ENCODE results near the gene AHSA1.

AHSA1 gene

GRCh38 chr14:77478796-77479195 lies 20.9 kb downstream of the AHSA1 start:
- H3K9ac ChIP-seq (ENCODE audit: low read length) = no peak overlapping the region
- no peaks in the 10 kb centered on the region for H3K27me3 ChIP-seq (ENCODE audit: low read depth, low read length)
- H3K36me3 ChIP-seq (replicated peaks; ENCODE audit: low read depth, low read length) = no peaks in the 10 kb centered on the region
- no peaks in the 10 kb centered on the region for H3K9me3 ChIP-seq (ENCODE audit: insufficient read depth, low read length)
- H2AFZ ChIP-seq (ENCODE audit: low read depth, low read length) = no peak overlapping the region
- no peak overlapping the region for H3K4me3 ChIP-seq (ENCODE audit: low read length)
- TF ChIP-seq CTCF (IDR thresholded peaks at IDR 0.05; ENCODE audit: low read depth, low read length) = no peak
- no peak for TF ChIP-seq EZH2phosphoT487 (IDR thresholded peaks at IDR 0.05; ENCODE audit: low read depth)
- H4K20me1 ChIP-seq (ENCODE audit: insufficient read depth, low read length) = no peaks in the 10 kb centered on the region
- H3K79me2 ChIP-seq (ENCODE audit: low read length) = no peaks in the 10 kb centered on the region
- no peak overlapping the region for H3K27ac ChIP-seq (ENCODE audit: low read length)
- peak overlapping the region; percentile 52 for H3K4me2 ChIP-seq (ENCODE audit: low read length)
- peaks cover 11% of the 10 kb centered on the region for H3K4me1 ChIP-seq (ENCODE audit: low read length)

- no peak overlapping the region for H3K27ac ChIP-seq (ENCODE audit: low read length)
- H2AFZ ChIP-seq (ENCODE audit: low read depth, low read length) = no peak overlapping the region
- no peaks in the 10 kb centered on the region for H3K79me2 ChIP-seq (ENCODE audit: low read length)
- no peaks in the 10 kb centered on the region for H3K27me3 ChIP-seq (ENCODE audit: low read depth, low read length)
- H3K4me1 ChIP-seq (ENCODE audit: low read length) = peaks cover 11% of the 10 kb centered on the region
- TF ChIP-seq EZH2phosphoT487 (IDR thresholded peaks at IDR 0.05; ENCODE audit: low read depth) (no peak), CTCF (IDR thresholded peaks at IDR 0.05; ENCODE audit: low read depth, low read length) (no peak)
- H3K9me3 ChIP-seq (ENCODE audit: insufficient read depth, low read length) = no peaks in the 10 kb centered on the region
- H3K36me3 ChIP-seq (replicated peaks; ENCODE audit: low read depth, low read length) = no peaks in the 10 kb centered on the region
- no peaks in the 10 kb centered on the region for H4K20me1 ChIP-seq (ENCODE audit: insufficient read depth, low read length)
- H3K9ac ChIP-seq (ENCODE audit: low read length) = no peak overlapping the region
- no peak overlapping the region for H3K4me3 ChIP-seq (ENCODE audit: low read length)
- no peak overlapping the region for H3K4me2 ChIP-seq (ENCODE audit: low read length)
Observed at GRCh38 chr14:77482422-77482821, 24.5 kb downstream of the AHSA1 start.

GRCh38 chr14:77485256-77485655 lies 27.4 kb downstream of the AHSA1 start:
- Histone ChIP-seq H3K36me3 (replicated peaks; ENCODE audit: low read depth, low read length) (no peaks in the 10 kb centered on the region), H3K9me3 (ENCODE audit: insufficient read depth, low read length) (no peaks in the 10 kb centered on the region), H3K4me1 (ENCODE audit: low read length) (no peaks in the 10 kb centered on the region), H4K20me1 (ENCODE audit: insufficient read depth, low read length) (no peaks in the 10 kb centered on the region), H3K4me2 (ENCODE audit: low read length) (no peak overlapping the region), H3K27me3 (ENCODE audit: low read depth, low read length) (no peaks in the 10 kb centered on the region), H3K79me2 (ENCODE audit: low read length) (no peaks in the 10 kb centered on the region), H3K9ac (ENCODE audit: low read length) (no peak overlapping the region), H2AFZ (ENCODE audit: low read depth, low read length) (no peak overlapping the region), H3K4me3 (ENCODE audit: low read length) (no peak overlapping the region), H3K27ac (ENCODE audit: low read length) (no peak overlapping the region)
- TF ChIP-seq EZH2phosphoT487 (IDR thresholded peaks at IDR 0.05; ENCODE audit: low read depth) (no peak), CTCF (IDR thresholded peaks at IDR 0.05; ENCODE audit: low read depth, low read length) (no peak)

GRCh38 chr14:77485901-77486678 lies 28.2 kb downstream of the AHSA1 start:
- Histone ChIP-seq H3K79me2 (ENCODE audit: low read length) (no peaks in the 10 kb centered on the region), H3K4me2 (ENCODE audit: low read length) (no peak overlapping the region), H4K20me1 (ENCODE audit: insufficient read depth, low read length) (no peaks in the 10 kb centered on the region), H3K4me1 (ENCODE audit: low read length) (no peaks in the 10 kb centered on the region), H3K4me3 (ENCODE audit: low read length) (no peak overlapping the region), H3K27ac (ENCODE audit: low read length) (no peak overlapping the region), H3K9ac (ENCODE audit: low read length) (no peak overlapping the region), H3K27me3 (ENCODE audit: low read depth, low read length) (no peaks in the 10 kb centered on the region), H2AFZ (ENCODE audit: low read depth, low read length) (no peak overlapping the region), H3K9me3 (ENCODE audit: insufficient read depth, low read length) (no peaks in the 10 kb centered on the region), H3K36me3 (replicated peaks; ENCODE audit: low read depth, low read length) (no peaks in the 10 kb centered on the region)
- TF ChIP-seq CTCF (IDR thresholded peaks at IDR 0.05; ENCODE audit: low read depth, low read length) = no peak
- TF ChIP-seq EZH2phosphoT487 (IDR thresholded peaks at IDR 0.05; ENCODE audit: low read depth) = no peak

Measured in OCI-LY3 (cell line).